Sciatic nerve (tissue), 2 donors: ENCODE data around the gene RCCD1. TPM values are rescaled to one million over a fixed set of nuclear protein-coding genes. Genes with fewer than 3 reads are reported as not detected.
"Not testable (repeated sequence)": the region's sequence is repeated elsewhere in the genome, so short reads cannot be mapped to it uniquely, and the experiment has no call there.

Source experiments
- ATAC-seq: fragments of 200-7000 bp; cut with Tn5 transposase; one replicate; pipeline ENCODE4 v1.9.1; 2020; ENCODE audit warnings: mild to moderate bottlenecking, moderate library complexity
- DNase-seq: peaks from one replicate; pipeline ENCODE4 v3.0.0-alpha.2; 2020; ENCODE audit warnings: low spot score
- intact Hi-C: fragments of 100-400 bp; cut with DNase I; formaldehyde crosslinking; loops from one replicate; pipeline ENCODE4 v1.14.2; 2022
- total RNA-seq: library from RNA; stranded (reverse); fragmentation: NEBNext Ultra II Directional; extraction: Animal tissue kit (Norgen Biotek cat#: 25700); gene quantifications from one replicate; pipeline ENCODE4 v1.2.1, GENCODE V29; 2021
- donor health status: DM: no; HTN: no; CAD: no.
- donor health status: DM: no; HTN: no; CAD: no.

RCCD1 gene, protein sequence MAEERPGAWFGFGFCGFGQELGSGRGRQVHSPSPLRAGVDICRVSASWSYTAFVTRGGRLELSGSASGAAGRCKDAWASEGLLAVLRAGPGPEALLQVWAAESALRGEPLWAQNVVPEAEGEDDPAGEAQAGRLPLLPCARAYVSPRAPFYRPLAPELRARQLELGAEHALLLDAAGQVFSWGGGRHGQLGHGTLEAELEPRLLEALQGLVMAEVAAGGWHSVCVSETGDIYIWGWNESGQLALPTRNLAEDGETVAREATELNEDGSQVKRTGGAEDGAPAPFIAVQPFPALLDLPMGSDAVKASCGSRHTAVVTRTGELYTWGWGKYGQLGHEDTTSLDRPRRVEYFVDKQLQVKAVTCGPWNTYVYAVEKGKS
- 12.4 TPM for total RNA-seq

DNA sequence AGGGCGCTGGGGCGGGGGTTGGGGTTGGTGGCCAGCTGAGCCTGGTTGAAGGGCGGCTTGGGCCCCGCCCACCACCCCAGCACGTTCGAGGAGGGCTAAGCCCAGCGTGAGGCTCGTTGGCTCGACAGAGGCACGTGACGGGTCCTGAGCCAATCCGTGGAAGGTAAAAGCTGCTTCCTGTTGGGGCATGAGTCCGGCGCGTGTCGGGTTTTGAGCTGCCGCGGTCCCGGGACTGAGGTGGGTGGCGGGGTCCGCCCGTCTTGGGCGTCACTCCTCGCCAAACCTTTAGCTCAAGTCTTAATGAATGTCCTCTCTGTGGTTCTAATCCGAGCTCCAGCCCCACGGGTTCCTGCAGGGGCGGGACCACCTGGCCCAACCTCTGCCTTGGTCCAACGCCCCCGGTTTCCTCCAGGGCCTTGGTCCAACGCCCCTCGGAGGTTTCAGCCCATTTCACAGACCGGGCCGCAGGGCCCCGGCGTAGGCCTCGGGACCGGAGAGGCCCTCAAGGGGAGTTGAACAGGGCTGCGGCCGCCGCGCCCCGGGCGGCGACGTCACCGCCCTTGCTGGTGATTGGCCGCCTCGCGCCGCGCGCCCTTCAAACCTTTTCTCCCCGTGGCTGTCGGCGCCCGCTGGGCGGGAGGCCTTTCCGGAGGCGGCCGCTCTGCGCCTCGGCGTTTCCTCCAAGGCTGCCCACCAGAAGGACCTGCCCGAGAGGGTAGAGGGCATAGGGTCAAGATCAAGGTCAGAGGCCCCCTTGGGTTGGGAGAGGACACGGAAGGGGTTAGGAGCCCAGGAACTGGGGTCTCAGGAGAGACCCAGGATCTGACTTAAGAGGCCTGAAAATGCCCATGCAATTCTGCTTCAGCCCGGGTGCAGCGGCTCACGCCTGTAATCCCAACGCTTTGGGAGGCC lies at the start of gene RCCD1:
RCCD1 (plus strand) TSS at position 173 of the 912 bp plus-strand sequence. CDS start 1,851 bp downstream, outside the sequence.
- ATAC-seq, result peak; percentile 97
- intact Hi-C loops, result no loop called here
- DNase-seq, result peak; percentile 97

DNA sequence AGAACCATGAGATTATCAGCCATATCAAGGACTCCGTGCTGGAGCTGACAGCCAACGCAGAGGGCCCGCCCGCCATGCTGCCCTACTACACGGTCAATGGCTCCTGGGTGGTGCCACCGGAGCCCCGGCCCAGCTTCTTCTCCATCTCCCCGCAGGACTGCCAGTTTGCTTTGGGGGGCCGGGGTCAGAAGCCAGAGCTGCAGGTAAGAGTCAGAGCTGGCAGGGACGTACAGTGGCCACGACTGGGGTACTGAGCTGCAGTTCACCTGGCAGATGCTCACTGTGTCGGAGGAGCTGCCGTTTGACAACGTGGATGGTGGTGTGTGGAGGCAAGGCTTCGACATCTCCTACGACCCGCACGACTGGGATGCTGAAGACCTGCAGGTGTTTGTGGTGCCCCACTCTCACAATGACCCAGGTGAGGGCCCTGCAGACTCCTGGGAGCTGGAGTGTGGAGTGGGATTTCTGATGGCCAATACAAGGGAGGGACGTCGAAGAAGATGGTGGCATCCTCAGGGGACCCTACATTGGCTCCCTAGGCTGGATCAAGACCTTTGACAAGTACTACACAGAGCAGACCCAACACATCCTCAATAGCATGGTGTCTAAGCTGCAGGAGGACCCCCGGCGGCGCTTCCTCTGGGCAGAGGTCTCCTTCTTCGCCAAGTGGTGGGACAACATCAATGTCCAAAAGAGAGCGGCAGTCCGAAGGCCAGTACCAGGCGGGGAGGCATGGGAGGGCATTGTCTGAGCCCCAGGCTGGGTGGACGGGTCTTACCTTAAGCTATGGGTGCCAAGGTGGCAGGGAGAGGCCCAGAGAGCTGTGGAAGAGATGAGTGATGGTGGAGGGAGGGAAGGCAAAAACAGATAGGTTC lies 49.1 kb upstream of the RCCD1 start:
- no peak for DNase-seq
- intact Hi-C loops, result no loop called here

DNA sequence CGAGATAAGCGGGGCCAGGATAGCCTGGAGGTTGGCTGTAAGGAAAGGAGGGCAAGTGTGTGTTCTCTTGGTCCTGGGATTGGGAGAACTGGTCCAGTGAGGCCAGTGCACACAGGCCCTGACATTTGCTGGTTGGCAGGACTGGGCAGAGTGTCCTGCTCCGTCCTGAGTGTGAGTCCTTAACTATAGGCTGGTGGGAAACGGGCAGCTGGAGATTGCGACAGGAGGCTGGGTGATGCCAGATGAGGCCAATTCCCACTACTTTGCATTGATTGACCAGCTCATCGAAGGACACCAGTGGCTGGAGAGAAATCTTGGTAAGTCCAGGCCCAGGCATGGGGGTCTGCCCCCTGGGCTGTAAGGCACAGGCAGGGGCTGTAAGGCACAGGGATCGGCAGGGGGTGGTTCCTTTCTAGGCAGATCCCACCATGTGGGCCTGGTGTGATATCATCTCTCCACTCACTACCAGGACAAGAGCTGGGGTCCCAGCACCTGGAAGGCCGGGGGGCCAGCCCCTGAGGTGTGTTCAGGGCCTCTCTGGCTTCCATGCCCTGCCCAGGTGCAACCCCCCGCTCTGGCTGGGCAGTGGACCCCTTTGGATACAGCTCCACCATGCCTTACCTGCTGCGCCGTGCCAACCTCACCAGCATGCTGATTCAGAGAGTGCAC lies 48.4 kb upstream of the RCCD1 start:
- intact Hi-C loops, result no loop called here
- ATAC-seq, result no peak
- DNase-seq, result no peak

More for the DNA sequence above, 49.1 kb upstream of the RCCD1 start:
- no peak for ATAC-seq

DNA sequence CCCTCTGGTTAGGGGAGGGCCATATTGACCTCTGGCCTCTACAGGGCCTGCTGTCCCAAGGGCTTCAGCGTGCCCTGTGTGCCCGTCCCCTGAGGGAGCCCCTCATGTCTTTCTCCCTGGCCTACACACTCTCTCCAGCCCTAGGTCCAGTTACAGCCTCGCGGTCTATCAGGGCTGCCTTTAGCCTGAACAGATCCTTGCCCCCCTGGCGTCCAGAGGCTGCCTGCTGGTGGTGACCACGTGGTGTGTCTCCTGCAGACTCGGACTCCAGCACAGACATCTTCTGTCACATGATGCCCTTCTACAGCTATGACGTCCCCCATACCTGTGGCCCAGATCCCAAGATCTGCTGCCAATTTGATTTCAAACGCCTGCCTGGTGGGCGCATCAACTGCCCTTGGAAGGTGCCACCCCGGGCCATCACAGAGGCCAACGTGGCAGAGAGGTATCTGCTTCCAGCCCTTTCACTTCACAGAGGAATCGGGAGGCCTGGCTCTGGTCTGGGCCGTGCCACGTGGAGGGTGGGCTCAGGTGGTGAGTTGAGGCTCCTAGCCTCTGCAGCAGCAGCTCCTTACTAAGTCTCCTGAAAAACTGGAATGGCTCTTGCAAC lies 47.5 kb upstream of the RCCD1 start:
- intact Hi-C loops, result no loop called here
- ATAC-seq (peak; percentile 2), DNase-seq (no peak)

DNA sequence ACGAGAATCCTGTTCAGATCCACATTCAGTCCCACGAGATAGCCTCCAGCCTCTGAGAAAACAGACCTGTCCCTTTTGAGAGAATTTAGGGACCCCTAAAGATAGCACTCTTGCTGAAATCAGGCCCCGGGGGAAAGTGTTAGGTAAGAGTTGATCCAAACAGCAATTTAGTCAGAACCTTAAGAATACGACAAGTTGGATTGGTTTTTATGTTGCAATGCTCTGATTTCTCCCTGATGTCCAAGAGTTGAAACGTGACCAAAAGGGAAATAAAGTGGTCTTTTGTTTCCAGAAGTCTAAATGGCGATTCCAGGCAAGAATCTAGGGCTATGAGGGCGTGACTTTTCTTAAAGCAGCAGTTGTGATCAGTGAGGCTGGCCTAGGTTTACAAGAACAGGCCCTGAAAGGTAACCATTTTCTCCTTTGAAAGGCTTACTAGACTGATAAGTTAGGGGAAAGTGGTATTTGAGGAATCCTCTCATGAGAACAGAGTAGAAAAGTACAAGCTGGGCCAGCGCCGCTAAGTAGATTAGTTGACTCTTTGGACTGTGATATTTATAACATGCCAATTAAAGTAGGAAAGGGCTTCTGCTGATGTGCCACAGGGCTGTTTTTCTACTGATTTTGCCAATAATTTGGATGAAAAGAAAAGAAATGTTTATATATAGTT lies 46.7 kb upstream of the RCCD1 start:
- ATAC-seq (peak; percentile 74), DNase-seq (no peak)
- intact Hi-C loops, result no loop called here

DNA sequence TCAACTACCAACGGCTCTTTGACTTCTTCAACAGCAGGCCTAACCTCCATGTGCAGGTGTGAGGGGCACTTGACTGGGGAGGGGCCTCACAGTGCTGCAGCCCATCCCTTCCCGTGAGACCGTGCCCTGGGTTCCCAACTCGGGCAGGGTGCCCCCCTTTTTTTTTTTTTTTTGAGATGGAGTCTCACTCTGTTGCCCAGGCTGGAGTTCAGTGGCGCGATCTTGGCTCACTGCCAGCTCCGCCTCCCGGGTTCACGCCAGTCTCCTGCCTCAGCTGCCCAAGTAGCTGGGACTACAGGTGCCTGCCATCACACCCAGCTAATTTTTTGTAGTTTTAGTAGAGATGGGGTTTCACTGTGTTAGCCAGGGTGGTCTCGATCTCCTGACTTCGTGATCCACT lies 45.2 kb upstream of the RCCD1 start:
- intact Hi-C loops, ATAC-seq: not testable (repeated sequence)
- peak; percentile 55 for DNase-seq

DNA sequence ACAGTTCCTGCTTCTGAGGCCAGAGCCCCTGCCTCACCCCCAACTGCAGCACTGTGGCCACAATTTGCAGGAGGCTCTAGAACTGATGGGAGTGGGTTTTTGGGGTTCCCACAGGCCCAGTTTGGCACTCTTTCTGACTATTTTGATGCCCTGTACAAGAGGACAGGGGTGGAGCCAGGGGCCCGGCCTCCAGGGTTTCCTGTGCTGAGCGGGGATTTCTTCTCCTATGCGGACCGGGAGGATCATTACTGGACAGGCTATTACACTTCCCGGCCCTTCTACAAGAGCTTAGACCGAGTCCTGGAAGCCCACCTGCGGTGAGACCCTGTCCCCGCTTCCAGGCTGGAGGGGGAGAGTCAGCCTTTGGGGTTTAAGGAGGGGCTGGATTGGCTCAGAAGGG lies 44.7 kb upstream of the RCCD1 start:
- DNase-seq (no peak), ATAC-seq (no peak)
- intact Hi-C loops, result no loop called here

DNA sequence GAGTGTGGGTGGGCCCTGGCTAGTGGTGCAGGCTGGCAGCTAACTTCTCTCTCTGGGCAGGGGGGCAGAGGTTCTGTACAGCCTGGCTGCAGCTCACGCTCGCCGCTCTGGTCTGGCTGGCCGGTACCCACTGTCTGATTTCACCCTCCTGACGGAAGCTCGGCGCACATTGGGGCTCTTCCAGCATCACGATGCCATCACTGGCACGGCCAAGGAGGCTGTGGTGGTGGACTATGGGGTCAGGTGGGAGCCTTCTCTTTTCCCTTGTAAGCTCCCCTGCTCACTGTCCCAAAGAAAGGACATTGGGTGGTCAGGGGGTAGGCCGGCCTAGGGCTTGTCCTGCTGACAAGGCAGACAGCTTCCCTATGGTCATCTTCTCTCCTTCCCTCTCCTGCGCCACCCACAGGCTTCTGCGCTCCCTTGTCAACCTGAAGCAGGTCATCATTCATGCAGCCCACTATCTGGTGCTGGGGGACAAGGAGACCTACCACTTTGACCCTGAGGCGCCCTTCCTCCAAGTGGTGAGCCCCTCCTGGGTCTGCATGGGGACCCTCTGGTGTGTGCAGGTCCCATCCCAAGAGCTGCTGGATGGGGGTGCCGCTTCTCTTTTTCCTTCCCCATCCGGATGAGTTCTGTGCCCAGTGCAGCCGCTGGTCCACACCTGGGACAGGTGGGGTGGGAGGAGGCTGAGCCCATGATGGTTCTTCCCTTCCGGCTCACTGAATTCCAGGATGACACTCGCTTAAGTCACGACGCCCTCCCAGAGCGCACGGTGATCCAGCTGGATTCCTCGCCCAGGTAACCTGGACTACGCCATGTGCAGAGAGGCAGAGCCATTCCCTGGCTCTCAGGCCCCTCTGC lies 44.0 kb upstream of the RCCD1 start:
- peak; percentile 50 for DNase-seq
- no peak for ATAC-seq
- intact Hi-C loops, result no loop called here

DNA sequence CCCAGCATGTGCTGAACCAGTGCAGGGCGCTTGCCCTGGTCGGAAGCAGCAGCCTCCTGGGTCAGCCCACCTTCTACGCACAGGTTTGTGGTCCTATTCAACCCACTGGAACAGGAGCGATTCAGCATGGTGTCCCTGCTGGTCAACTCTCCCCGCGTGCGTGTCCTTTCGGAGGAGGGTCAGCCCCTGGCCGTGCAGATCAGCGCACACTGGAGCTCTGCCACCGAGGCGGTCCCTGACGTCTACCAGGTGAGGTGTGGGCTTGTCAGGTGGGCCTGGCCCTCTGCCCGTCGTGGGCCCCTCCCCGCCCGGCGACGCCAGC lies 43.4 kb upstream of the RCCD1 start:
- no peak for ATAC-seq
- intact Hi-C loops, result no loop called here
- DNase-seq, result peak; percentile 60

DNA sequence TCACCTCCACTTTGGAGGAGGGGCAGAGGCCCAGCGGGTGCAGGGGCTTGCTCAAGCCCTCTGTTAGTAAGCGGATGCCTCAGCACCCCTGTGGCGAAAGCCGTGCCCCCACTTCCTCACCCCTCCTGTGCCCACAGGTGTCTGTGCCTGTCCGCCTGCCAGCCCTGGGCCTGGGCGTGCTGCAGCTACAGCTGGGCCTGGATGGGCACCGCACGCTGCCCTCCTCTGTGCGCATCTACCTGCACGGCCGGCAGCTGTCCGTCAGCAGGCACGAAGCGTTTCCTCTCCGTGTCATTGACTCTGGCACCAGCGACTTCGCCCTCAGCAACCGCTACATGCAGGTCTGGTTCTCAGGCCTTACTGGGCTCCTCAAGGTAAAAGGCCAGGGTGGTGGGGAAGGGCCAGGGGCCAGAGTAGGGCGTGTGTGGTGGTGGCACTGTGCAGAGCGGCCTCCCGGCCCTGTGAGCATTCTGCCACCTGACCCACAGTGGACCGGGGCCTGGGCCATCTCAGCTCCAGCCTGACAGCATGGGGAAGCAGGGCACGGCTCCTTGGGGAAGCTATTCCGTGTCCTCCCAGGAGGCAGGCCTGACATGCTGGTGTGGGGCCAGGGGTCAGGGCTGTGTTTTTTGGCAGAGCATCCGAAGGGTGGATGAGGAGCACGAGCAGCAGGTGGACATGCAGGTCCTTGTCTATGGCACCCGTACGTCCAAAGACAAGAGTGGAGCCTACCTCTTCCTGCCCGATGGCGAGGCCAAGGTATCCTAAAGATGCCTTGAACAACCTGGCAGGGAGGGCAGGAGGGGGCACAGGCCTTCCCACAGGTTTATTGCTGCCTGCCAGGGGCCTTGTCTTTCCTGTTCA lies 42.5 kb upstream of the RCCD1 start:
- intact Hi-C loops, result no loop called here
- DNase-seq, result peak; percentile 50
- ATAC-seq, result no peak

DNA sequence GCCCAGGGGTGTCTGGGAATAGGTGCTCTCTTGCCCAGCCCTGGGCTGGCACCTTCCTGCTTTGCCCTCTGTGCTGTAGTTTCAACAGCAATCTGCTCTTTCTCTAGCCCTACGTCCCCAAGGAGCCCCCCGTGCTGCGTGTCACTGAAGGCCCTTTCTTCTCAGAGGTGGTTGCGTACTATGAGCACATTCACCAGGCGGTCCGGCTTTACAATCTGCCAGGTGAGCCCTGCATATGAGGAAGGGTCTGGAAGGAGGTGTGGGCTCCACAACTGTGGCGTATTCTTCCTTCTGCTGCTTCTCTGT lies 42.0 kb upstream of the RCCD1 start:
- DNase-seq, result no peak
- no peak for ATAC-seq
- intact Hi-C loops, result no loop called here

DNA sequence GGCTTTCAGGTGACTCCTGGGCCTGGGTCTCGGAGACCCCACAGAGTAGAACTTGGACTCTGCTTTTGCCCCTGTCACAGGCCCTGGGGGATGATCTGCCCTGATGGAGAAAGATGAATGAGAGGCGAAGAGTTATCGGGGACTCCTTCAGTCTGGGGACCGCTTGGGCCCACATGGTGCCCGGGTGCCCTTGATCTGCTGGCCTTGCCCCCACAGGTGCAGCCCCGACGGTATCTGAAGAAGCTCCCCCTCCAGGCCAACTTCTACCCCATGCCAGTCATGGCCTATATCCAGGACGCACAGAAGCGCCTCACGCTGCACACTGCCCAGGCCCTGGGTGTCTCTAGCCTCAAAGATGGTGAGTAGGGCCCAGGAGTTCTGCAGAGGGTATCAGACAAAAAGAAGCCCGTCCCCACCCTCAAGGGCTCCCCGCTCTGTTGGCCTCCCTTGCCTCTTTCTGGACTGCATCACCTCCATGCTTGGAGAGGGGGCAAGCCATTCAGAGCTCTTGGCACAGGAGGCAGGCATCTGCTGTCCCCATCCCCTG lies 41.2 kb upstream of the RCCD1 start:
- no peak for ATAC-seq
- intact Hi-C loops, result no loop called here
- no peak for DNase-seq

DNA sequence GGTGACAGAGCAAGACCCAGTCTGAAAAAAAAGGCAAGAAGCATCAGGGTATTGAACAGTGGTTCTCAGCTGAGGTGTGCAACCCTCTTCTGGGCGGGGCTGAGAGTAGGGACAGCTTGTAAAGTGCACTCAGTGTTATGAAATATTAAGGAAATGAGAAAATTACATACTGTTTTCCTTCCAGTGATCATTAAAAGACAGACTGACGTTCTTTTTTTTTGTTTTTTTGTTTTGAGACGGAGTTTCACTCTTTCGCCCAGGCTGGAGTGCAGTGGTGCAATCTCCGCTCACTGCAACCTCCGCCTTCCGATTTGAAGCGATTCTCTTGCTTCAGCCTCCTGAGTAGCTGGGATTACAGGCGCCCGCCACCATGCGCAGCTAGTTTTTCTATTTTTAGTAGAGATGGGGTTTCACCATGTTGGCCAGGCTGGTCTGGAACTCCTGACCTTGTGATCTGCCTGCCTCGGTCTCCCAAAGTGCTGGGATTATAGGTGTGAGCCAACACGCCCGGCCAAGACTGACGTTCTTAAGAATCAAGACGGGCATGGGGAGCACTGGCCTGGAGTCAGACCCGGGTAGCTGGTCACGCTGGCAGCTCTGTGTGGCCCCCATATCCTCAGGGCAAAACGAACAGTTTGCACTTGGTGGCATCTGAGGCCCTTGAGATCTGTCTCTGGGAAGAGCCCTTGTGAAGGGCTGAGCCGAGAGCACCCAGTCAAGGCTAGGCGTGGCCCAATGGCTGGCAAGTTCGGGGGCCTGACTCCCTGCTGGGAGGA lies 40.2 kb upstream of the RCCD1 start:
- DNase-seq (no peak), ATAC-seq (no peak)
- intact Hi-C loops, result no loop called here

DNA sequence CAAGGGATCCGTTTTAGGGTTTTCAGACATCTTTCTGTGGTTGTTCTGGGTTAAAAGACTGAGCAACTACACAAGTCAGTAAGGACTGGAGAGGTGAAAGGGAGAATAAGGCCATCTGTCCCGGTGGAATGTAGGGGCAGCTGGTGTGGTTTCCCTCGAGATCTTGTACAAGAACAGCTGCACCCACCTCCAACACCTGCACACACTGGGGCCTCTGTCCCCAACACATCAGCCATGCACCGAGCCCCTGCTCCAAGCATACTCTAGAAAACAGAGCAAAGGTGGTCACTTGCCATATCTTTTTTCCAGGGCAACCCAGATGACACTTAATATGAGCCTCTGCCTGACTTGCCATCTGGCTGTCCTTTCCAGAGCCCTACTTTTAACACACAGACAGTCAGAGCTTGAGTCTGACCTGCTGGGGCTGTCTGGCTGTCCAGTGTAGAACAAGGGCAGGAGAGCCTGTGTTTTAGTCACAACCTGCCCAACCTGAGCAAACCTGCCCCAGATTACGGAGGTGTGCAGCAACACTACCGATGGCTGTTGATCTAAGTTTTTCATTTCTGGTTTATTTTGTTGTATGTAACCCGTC lies 39.4 kb upstream of the RCCD1 start:
- no peak for ATAC-seq
- intact Hi-C loops, result no loop called here

More for the DNA sequence above, 39.4 kb upstream of the RCCD1 start:
- DNase-seq, result no peak
